ENCODE measurements around the gene ELMOD2.

- TF ChIP-seq, protein P1, sequence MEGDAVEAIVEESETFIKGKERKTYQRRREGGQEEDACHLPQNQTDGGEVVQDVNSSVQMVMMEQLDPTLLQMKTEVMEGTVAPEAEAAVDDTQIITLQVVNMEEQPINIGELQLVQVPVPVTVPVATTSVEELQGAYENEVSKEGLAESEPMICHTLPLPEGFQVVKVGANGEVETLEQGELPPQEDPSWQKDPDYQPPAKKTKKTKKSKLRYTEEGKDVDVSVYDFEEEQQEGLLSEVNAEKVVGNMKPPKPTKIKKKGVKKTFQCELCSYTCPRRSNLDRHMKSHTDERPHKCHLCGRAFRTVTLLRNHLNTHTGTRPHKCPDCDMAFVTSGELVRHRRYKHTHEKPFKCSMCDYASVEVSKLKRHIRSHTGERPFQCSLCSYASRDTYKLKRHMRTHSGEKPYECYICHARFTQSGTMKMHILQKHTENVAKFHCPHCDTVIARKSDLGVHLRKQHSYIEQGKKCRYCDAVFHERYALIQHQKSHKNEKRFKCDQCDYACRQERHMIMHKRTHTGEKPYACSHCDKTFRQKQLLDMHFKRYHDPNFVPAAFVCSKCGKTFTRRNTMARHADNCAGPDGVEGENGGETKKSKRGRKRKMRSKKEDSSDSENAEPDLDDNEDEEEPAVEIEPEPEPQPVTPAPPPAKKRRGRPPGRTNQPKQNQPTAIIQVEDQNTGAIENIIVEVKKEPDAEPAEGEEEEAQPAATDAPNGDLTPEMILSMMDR (IDR thresholded peaks at IDR 0.05): no peak
- no peak for TF ChIP-seq POLR2A (IDR thresholded peaks at IDR 0.05)
Observed at GRCh38 chr4:140497405-140497746, 26.6 kb upstream of the ELMOD2 start.

Measured in esophagus squamous epithelium (tissue), 4 donors.